VCaP (cell line): Measurements from ENCODE around the gene NIPSNAP3A.

Source experiments
- H3K27ac ChIP-seq: fragments of 450-650 bp; 2 replicates; pipeline ENCODE4 v1.5.1; 2017
- TF ChIP-seq, protein P1 (sequence below): fragments of 450-650 bp; conservative IDR thresholded peaks from 2 replicates; pipeline ENCODE4 v1.5.1; 2017; ENCODE audit warnings: mild to moderate bottlenecking, moderate library complexity

Gene NIPSNAP3A

DNA sequence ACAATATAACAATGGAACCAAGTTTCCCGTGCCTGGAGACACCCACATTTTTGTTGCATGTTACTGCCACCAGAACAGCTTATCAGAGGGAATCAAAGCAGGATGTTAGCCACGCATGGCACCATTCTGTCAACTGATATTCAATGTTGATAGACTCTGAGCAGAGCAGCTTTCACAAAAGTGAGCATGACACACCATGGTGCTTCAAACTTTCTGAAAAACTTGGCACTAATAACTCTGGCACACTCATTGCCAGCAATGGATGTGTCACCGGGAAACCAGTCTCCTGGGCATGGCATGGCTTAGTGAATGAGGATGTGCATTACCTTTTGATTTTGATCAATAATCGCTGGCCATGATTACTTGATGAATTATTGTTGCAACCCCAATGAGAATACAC is 36.1 kb downstream of the NIPSNAP3A start:
- TF ChIP-seq, protein P1, sequence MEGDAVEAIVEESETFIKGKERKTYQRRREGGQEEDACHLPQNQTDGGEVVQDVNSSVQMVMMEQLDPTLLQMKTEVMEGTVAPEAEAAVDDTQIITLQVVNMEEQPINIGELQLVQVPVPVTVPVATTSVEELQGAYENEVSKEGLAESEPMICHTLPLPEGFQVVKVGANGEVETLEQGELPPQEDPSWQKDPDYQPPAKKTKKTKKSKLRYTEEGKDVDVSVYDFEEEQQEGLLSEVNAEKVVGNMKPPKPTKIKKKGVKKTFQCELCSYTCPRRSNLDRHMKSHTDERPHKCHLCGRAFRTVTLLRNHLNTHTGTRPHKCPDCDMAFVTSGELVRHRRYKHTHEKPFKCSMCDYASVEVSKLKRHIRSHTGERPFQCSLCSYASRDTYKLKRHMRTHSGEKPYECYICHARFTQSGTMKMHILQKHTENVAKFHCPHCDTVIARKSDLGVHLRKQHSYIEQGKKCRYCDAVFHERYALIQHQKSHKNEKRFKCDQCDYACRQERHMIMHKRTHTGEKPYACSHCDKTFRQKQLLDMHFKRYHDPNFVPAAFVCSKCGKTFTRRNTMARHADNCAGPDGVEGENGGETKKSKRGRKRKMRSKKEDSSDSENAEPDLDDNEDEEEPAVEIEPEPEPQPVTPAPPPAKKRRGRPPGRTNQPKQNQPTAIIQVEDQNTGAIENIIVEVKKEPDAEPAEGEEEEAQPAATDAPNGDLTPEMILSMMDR = no peak
- no peak overlapping the region for H3K27ac ChIP-seq

DNA sequence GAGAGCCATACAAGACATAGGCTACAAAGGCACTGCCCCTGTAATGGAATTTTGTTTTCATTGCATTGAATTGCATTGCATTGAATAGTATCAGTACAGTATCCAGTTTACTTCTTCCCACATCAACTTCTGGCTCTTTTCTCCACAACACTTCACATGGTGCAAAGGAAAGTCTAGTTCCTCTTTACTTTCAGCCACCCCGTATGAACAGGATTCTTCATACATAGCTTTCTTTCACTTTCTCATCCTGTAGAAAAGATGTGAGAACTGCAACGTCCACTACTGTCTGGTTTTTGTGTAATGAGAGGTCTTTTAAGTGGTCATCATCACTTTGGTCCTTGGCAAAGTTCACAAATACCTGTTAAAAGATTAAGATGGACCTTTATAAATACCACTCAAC is 36.6 kb downstream of the NIPSNAP3A start:
- H3K27ac ChIP-seq = no peak overlapping the region
- TF ChIP-seq, protein P1 = no peak

DNA sequence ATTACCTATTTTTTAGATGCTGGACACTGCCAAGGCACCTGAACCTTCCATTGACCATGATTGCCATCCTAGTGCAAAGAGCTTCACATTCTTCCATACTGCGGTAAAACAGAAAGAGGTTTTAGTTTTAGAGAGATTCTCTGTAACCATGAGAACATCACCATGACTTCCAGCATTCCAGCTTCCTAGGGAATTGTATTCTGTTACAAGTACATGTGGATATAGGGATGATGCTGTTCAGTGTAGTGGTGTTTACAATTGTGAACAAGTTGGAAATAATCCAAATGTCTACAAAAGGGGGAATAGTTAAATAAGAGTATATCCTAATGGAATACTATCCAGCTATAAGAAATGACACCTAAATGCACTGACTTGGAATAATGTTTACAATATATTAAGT is 38.8 kb downstream of the NIPSNAP3A start:
- TF ChIP-seq, protein P1 = no peak
- no peak overlapping the region for H3K27ac ChIP-seq

DNA sequence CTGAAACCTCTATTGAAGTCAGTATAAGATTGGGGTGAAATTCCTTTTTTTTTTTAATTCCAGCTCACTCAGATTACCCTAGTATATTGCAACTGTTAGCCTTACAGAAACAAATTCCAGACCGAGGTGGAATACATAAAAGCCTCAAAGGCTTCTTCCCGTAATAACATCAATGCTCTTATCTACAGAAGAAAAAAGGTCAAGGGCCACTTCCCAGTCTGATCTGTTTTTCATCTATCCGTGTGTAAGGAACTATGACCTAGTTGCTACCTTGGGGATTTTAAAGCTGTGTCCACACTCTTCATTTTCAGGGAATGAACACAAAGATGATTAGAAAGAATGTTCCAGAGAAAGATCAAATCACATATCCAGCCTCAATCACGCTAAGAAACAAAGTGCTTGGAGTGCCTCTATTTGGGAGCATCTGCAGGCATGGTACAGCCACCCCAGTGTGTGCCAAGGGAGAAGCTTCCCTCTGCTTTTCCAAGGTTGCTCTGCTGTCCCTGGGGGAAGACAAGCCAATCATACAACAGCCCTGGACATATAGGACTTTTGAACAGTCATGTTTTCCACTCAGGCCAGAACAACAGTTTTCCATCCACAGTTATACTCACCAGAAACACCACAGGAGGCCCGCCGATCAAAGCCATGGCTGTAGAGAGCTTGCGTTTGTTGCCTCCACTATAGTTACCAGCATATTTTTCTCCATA is 40.0 kb downstream of the NIPSNAP3A start:
- H3K27ac ChIP-seq = no peak overlapping the region
- TF ChIP-seq, protein P1 = no peak

DNA sequence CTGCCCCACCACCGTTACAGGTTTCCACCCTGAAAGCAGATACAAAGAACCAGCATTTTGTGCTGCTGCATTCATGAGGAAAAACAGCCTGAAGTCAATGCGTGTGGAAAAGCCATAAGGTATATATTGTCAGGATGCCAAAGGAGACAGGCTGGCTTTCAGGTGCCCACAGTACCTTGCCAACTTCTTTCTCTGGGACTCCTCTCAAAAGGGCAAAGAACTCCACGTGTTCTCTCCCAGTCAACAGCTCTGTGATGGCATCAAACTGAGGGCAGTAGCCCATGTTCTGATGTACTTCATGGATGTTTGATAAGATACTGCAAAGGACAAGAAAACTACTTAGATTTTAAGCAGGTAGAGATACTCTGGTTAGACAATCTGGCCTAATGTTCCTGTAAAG is 40.8 kb downstream of the NIPSNAP3A start:
- TF ChIP-seq, protein P1 = no peak
- H3K27ac ChIP-seq = no peak overlapping the region

DNA sequence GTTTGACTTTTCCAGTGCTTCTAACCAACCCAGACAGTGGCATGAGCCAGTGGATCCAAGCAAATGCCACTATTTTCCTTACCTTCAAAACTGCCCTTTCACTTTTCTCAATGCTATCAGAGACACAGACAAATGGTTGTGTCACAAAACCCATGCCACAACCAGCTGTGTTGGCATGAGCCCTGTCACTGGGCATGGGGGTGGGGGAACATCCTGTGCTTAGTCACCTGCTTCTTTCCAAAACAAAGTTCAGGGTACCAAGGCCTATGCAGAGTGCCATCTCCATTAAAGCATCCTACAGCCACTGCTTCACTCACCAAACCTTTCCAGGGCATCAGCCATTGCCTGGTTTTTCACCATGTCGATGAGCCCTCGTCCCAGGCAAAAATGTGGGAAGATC is 46.6 kb downstream of the NIPSNAP3A start:
- H3K27ac ChIP-seq = no peak overlapping the region
- TF ChIP-seq, protein P1 = no peak

DNA sequence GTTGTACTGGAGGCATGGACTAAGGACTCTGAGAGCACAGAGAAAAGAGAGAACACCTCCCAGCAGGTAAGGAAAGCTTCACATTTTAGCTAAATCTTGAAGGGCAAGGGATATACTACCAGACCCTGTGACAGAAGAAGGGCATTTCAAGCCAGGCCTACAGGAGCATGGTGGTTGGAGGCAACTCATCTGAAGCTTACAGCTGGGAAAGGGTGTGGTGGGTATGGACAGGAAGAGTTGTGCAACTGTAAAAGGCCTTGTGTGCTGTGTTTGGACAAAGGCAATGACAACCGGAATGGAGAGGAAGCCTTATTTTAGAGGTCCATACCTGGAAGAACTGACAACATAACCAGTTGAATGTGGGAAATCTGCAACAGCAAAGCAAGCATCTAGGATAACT is 47.6 kb downstream of the NIPSNAP3A start:
- H3K27ac ChIP-seq = no peak overlapping the region
- TF ChIP-seq, protein P1 = no peak
